Stimulated activated naive CD4-positive, alpha-beta T cell treated with Interleukin-2 at 50 U/mL for 16 hours (primary cell): ENCODE results near the gene PDGFA.

ENCODE experiments used
- DNase-seq: peaks from one replicate; lab custom pipeline; 2025; lab: John Stamatoyannopoulos, UW

The PDGFA gene

DNA sequence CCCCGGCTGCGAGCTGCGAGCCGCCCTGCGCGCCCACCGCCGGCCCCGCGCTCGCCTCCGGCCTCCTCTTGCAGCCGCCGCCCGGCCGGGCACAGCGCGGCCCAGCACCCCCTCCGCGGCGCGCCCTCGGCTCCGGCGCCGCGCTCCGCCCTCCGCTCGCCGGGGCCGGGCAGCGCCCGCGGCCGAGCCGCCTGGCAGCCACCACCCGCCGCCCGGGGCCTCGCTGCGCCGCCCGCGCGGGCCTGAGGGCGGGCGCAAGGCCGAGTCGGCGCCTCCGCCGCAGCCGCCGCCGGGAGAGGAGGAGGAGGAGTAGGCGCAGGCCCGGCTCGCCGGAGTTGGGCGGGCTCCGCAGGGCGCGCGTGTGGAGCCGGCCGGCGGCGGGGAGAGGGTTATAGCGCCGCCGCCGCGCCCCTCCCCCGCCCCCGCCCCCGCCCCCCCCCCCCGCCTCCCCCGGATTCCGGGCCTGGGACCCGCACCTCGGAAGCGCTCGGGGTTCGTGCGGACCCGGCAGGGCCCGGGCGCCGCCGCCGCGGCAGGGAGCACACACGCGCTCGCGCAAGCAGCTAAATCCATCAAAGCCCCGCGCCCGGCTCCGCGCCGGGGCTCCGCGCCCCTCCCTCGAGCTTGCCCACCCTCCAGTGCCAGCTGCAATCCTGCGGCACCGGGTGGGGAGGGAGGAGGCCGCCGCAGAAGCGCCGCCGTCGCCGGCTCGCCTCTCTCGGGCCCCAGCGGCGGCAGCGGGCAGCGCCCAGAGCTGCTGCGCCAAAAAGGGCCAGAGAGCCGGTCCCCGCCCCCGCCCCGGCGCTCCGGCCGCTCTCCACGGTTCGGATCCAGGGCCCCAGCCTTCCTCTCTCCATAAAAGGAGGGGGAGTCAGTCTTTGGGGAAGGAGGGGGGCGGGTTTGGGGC, at the start of gene PDGFA:
Gene PDGFA (minus strand): TSS at position 363 of the 907 bp plus-strand sequence. CDS start 845 bp downstream, outside the sequence.
- DNase-seq, result peak; percentile 15

GRCh38 chr7:568031-568951, 48.6 kb upstream of the PDGFA start:
- DNase-seq, result no peak

DNA sequence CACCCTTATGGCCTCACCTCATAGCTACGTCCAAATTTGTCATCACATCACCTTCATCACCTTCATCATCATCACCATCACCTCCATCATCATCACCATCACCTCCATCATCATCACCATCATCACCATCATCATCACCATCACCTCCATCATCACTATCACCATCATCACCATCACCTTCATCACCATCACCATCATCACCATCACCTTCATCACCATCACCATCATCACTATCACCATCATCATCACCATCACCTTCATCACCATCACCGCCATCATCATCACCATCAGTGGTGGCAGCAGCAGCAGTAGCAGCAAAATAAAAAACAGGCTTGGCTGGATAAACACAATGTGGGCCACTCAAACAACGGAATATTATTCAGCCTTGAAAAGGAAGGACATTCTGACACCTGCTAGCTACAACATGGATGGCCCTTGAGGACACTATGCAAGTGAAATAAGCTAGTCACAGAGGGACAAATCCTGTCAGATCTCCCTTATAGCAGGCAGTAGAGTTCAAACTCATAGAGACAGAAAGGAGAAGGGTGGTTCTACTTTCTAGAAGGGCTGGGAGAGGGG, 47.7 kb upstream of the PDGFA start:
- DNase-seq, result no peak

- DNase-seq, result no peak
Observed at GRCh38 chr7:566100-566499, 46.5 kb upstream of the PDGFA start.

DNA sequence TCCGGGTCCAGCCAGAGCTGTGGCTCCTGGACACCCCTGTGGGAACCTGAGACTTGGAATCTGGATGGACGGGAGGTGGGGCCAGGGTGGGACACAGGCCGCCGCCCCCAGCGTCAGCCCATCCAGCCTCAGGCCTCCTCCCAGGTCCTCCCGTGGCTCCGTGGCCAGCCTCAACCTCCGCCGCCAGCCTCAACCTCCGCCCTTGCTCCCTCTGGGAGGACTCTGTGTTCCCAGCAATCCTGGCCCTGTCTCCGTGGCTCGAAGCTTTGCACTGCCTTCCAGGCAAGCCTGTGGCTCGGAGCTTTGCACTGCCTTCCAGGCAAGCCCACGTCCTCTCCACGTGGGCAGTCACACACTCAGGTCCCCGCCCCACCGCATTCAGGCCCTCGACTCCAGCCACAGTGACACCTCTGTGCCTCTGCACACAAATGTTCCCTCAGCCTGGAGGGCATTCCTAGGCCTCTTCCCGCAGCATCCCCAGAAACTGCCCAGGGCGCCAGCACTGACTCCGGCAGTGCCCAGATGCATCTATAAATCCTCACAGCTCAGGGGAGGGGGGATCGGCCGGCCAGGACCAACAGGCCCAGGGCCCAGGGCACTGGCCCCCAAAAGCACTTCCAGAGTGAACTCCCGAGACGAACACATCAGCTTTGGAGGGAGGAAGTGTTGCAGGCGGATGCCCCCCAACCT, 44.7 kb upstream of the PDGFA start:
- DNase-seq, result no peak

- DNase-seq, result no peak
Observed at GRCh38 chr7:563629-564170, 44.1 kb upstream of the PDGFA start.

- no peak for DNase-seq
Observed at GRCh38 chr7:562789-563628, 43.4 kb upstream of the PDGFA start.

DNA sequence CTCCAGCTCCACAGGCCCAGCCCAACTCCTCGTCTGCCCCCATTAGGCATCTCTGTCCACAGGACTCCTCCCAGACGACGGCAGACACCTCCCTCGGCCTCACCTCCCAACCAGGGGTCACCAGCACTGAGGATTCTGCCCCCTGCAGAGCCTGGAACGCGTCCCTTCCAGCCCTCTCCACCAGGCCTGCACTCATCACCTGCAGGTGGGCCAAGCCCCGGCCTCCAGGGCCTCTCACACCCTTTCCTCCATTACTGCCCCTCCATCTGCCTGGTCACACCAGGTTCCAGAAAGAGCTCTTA, 42.7 kb upstream of the PDGFA start:
- DNase-seq, result no peak

DNA sequence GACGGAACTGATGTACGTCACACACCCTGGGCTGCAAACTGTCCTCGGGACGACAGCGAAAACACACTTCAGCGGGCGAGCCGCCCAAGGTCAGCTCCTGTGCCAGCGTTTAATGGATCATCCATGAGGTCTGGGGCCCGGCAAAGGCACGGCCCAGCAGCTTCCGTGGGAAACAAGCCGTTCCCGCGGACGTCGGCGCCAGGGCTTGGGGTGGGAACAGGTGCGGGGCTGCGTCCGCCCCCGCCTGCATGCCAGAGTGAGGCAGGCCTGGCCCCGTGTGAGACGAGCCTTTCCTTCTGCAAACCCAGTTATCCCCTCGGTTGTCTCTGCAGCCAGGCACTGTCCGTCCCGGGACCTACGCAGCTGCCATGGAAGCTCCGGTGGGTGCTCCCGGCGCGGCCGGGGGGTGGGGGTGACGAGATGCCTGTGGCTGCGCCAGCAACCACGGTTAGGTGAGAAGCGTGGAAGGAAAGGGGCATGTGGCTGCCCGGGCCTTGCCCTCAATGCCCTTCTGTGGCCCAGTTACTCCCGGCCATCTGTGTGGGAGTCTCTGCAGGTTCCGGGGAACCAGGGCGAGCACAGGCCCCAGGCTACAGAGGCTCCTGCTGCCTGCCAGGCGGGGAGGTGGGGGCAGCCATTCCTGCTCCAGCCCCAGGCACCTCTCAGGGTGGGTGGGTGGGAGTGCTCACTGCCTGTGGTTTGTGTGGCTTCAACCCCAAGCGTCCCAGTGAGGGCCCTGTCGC, 42.2 kb upstream of the PDGFA start:
- no peak for DNase-seq

- DNase-seq, result no peak
Observed at GRCh38 chr7:560966-561630, 41.5 kb upstream of the PDGFA start.

DNA sequence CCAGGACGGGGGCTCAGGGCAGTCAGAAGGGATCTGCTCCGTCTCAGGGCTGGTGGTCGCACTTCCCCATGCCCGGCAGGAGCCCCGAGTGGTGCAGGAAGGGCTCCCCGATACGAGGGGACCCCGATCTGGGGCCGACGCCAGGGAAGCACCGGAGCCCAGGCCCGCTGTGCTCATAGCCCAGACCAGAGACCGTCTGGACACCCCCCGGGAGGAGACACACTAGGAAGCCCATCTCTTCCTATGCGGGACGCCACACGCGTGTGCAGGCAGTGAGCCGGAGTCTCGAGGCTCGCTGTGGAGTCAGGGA, 39.7 kb upstream of the PDGFA start:
- DNase-seq, result no peak

DNA sequence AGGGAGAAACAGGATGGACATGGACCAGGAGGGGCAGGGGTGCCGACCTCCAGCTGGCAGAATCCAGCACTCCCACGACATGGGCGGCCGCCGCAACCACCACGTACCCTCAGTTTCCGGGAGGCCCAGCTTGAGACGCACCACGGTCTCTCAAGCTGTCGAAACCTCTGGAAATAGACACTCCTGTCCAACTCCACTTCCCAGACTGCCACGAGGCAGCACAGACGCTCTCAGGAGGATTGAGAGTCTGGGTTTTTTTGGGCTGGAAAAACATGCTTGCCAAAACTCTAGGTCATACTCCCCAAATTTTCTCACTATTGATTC, 37.9 kb upstream of the PDGFA start:
- no peak for DNase-seq

GRCh38 chr7:556837-557557, 37.4 kb upstream of the PDGFA start:
- no peak for DNase-seq

GRCh38 chr7:556291-556826, 36.7 kb upstream of the PDGFA start:
- no peak for DNase-seq

GRCh38 chr7:555551-556160, 36.0 kb upstream of the PDGFA start:
- no peak for DNase-seq

- DNase-seq, result no peak
Observed at GRCh38 chr7:553636-554111, 34.0 kb upstream of the PDGFA start.

DNA sequence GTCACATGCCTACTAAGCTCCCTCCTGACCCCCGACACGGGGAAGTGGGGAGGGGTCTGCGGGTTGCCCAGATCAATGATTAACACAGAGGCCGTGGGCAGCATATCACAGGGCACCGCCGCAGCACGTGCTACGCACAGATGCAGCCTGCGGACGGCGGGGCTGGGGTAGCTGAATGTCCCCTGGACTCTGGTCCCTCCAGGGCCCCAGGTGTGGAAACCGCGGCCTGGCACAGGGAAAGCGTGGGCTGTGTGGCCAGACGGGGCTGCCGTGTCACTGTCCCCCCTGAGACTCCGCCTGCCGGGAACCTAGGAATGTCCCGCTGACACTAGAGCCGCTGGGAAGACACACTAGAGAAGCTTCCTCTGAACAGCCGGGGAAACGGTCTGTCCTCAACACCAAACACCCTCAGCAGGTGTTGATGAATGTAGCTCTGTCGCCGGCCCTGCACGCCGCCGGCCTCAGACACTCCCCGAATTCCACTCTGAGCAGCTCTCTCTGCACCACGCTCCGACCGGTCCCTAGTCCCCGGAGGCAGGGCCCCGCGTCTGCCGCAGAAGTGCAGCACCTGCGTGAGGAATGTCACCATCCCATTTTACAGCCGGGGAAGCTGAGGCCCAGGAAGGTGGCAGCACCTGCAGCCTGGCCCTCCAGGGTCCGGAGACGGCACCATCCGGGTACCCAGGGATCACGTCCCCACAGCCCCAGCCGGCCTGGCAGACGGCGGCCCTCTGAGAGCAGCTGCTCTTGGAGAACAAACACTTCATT, 33.4 kb upstream of the PDGFA start:
- no peak for DNase-seq
